Measurements from ENCODE around the gene CD200R1.
"Not testable (repeated sequence)": the region's sequence is repeated elsewhere in the genome, so short reads cannot be mapped to it uniquely, and the experiment has no call there.

CD200R1 gene

GRCh38 chr3:112931736-112932521 is 43.0 kb downstream of the CD200R1 start:
- ChIA-PET CTCF (interaction anchor here (1.1 kb wide), 1 partner anchor 47 kb away, joined by 3 read pairs; no protein-coding TSS in a partner anchor), POLR2A (no interaction called here)
- Histone ChIP-seq H3K27ac (ENCODE audit: insufficient read depth in 1 of 2, low read depth in 1 of 2, low read length in 2 of 2, poor library complexity in 1 of 2, severe bottlenecking in 2 of 2) (no peak overlapping the region), H3K27me3 (replicated peaks in 2 of 5; ENCODE audit: control insufficient read depth in 4 of 5, insufficient read depth in 5 of 5, low read length in 4 of 5) (no peaks in the 10 kb centered on the region), H3K4me1 (ENCODE audit: control extremely low read depth in 1 of 4, control insufficient read depth in 4 of 4, insufficient read depth in 4 of 4, low read length in 3 of 4) (peaks cover 0 to 7% (median 0%) of the 10 kb centered on the region in 4 experiments), H3K9me3 (ENCODE audit: control extremely low read depth in 1 of 5, control insufficient read depth in 4 of 5, insufficient read depth in 2 of 5, low read depth in 1 of 5, low read length in 4 of 5) (peaks cover 0 to 11% (median 0%) of the 10 kb centered on the region in 5 experiments), H3K4me3 (ENCODE audit: control insufficient read depth in 1 of 7, extremely low read depth in 1 of 7, insufficient read depth in 4 of 7, low read depth in 2 of 7, low read length in 6 of 7) (no peak overlapping the region), H3K36me3 (ENCODE audit: control insufficient read depth in 4 of 4, insufficient read depth in 4 of 4, low read length in 3 of 4) (no peaks in the 10 kb centered on the region)
- 74% methylated on average over 3 of the region's 3 CpGs for WGBS (ENCODE audit: insufficient coverage)
- no peak for DNase-seq

GRCh38 chr3:112930771-112931170 is 44.1 kb downstream of the CD200R1 start:
- Histone ChIP-seq H3K27ac (ENCODE audit: insufficient read depth in 1 of 2, low read depth in 1 of 2, low read length in 2 of 2, poor library complexity in 1 of 2, severe bottlenecking in 2 of 2) (no peak overlapping the region), H3K27me3 (replicated peaks in 2 of 5; ENCODE audit: control insufficient read depth in 4 of 5, insufficient read depth in 5 of 5, low read length in 4 of 5) (no peaks in the 10 kb centered on the region), H3K4me3 (ENCODE audit: control insufficient read depth in 1 of 7, extremely low read depth in 1 of 7, insufficient read depth in 4 of 7, low read depth in 2 of 7, low read length in 6 of 7) (no peak overlapping the region), H3K9me3 (ENCODE audit: control extremely low read depth in 1 of 5, control insufficient read depth in 4 of 5, insufficient read depth in 2 of 5, low read depth in 1 of 5, low read length in 4 of 5) (peaks cover 0 to 9% (median 0%) of the 10 kb centered on the region in 5 experiments), H3K36me3 (ENCODE audit: control insufficient read depth in 4 of 4, insufficient read depth in 4 of 4, low read length in 3 of 4) (no peaks in the 10 kb centered on the region), H3K4me1 (ENCODE audit: control extremely low read depth in 1 of 4, control insufficient read depth in 4 of 4, insufficient read depth in 4 of 4, low read length in 3 of 4) (peaks cover 0 to 7% (median 0%) of the 10 kb centered on the region in 4 experiments)
- no peak for DNase-seq
- POLR2A ChIA-PET: no interaction called here
- WGBS (ENCODE audit: insufficient coverage): no CpG with 5 or more reads among the region's 3 CpGs
- CTCF ChIA-PET: interaction anchor here (0.6 kb wide), 1 partner anchor 635 kb away, joined by 3 read pairs; no protein-coding TSS in a partner anchor

DNA sequence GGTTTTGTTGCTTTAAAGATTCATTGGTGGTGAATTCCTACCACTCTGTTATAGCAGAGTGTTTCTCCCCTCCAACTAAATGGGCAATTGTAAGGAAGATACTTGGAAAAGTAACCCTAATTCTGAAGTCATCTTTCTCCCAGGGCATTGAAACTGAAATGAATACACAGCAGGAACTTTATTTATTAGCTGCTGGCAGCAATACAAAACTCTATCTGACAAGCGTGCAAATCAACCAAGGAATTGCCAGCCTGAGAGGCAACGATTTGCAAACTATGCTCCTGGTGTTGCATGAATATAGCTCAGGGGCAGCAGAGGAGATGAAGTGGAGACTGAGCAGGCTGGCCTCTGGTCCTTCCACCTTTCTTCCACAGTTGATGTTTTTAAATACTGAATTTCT is 48.9 kb downstream of the CD200R1 start:
- DNase-seq: no peak
- no peaks in the 10 kb centered on the region for H3K9me3 ChIP-seq (ENCODE audit: control extremely low read depth in 1 of 5, control insufficient read depth in 4 of 5, insufficient read depth in 2 of 5, low read depth in 1 of 5, low read length in 4 of 5)
- no peaks in the 10 kb centered on the region for H3K4me1 ChIP-seq (ENCODE audit: control extremely low read depth in 1 of 4, control insufficient read depth in 4 of 4, insufficient read depth in 4 of 4, low read length in 3 of 4)
- CTCF ChIA-PET: no interaction called here
- H3K36me3 ChIP-seq (ENCODE audit: control insufficient read depth in 4 of 4, insufficient read depth in 4 of 4, low read length in 3 of 4): no peaks in the 10 kb centered on the region
- no peaks in the 10 kb centered on the region for H3K27me3 ChIP-seq (replicated peaks in 2 of 5; ENCODE audit: control insufficient read depth in 4 of 5, insufficient read depth in 5 of 5, low read length in 4 of 5)
- H3K27ac ChIP-seq (ENCODE audit: insufficient read depth in 1 of 2, low read depth in 1 of 2, low read length in 2 of 2, poor library complexity in 1 of 2, severe bottlenecking in 2 of 2): no peak overlapping the region
- H3K4me3 ChIP-seq (ENCODE audit: control insufficient read depth in 1 of 7, extremely low read depth in 1 of 7, insufficient read depth in 4 of 7, low read depth in 2 of 7, low read length in 6 of 7): no peak overlapping the region
- POLR2A ChIA-PET: no interaction called here
- 25% methylated on average over 2 of the region's 2 CpGs for WGBS (ENCODE audit: insufficient coverage)

DNA sequence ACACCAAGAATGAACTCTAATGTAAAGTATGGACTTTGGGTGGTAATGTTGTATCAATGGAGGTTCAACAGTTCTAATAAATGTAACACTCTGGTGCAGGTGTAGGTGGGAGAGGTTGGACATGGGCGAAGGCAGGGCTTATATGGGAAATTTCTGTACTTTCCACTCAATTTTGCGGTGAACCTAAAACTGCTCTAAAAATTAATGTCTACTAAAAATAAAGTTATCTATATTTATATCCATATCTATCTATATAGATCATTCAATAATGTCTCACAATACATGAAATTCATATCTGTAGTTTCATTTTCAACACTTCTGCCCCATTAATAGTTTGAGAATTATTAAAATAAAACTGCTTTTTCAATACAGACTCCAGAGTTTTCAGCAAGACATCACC is 49.3 kb downstream of the CD200R1 start:
- no peaks in the 10 kb centered on the region for H3K36me3 ChIP-seq (ENCODE audit: control insufficient read depth in 4 of 4, insufficient read depth in 4 of 4, low read length in 3 of 4)
- no peak overlapping the region for H3K27ac ChIP-seq (ENCODE audit: insufficient read depth in 1 of 2, low read depth in 1 of 2, low read length in 2 of 2, poor library complexity in 1 of 2, severe bottlenecking in 2 of 2)
- no CpG with 5 or more reads among the region's 2 CpGs for WGBS (ENCODE audit: insufficient coverage)
- no peaks in the 10 kb centered on the region for H3K27me3 ChIP-seq (replicated peaks in 2 of 5; ENCODE audit: control insufficient read depth in 4 of 5, insufficient read depth in 5 of 5, low read length in 4 of 5)
- POLR2A ChIA-PET: no interaction called here
- no peaks in the 10 kb centered on the region for H3K9me3 ChIP-seq (ENCODE audit: control extremely low read depth in 1 of 5, control insufficient read depth in 4 of 5, insufficient read depth in 2 of 5, low read depth in 1 of 5, low read length in 4 of 5)
- no peaks in the 10 kb centered on the region for H3K4me1 ChIP-seq (ENCODE audit: control extremely low read depth in 1 of 4, control insufficient read depth in 4 of 4, insufficient read depth in 4 of 4, low read length in 3 of 4)
- no peak overlapping the region for H3K4me3 ChIP-seq (ENCODE audit: control insufficient read depth in 1 of 7, extremely low read depth in 1 of 7, insufficient read depth in 4 of 7, low read depth in 2 of 7, low read length in 6 of 7)
- CTCF ChIA-PET: no interaction called here
- no peak for DNase-seq

DNA sequence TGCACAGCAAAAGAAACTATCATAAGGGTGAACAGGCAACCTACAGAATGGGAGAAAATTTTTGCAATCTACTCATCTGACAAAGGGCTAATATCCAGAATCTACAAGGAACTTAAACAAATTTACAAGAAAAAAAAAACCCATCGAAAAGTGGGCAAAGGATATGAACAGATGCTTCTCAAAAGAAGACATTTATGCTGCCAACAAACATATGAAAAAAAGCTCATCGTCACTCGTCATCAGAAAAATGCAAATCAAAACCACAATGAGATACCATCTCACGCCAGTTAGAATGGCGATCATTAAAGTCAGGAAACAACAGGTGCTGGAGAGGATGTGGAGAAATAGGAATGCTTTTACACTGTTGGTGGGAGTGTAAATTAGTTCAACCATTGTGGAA is 55.4 kb downstream of the CD200R1 start:
- H3K9me3 ChIP-seq (ENCODE audit: control extremely low read depth in 1 of 5, control insufficient read depth in 4 of 5, insufficient read depth in 2 of 5, low read depth in 1 of 5, low read length in 4 of 5); DNase-seq; H3K36me3 ChIP-seq (ENCODE audit: control insufficient read depth in 4 of 4, insufficient read depth in 4 of 4, low read length in 3 of 4); H3K4me3 ChIP-seq (ENCODE audit: control insufficient read depth in 1 of 7, extremely low read depth in 1 of 7, insufficient read depth in 4 of 7, low read depth in 2 of 7, low read length in 6 of 7); H3K27me3 ChIP-seq (replicated peaks in 2 of 5; ENCODE audit: control insufficient read depth in 4 of 5, insufficient read depth in 5 of 5, low read length in 4 of 5); H3K27ac ChIP-seq (ENCODE audit: insufficient read depth in 1 of 2, low read depth in 1 of 2, low read length in 2 of 2, poor library complexity in 1 of 2, severe bottlenecking in 2 of 2); POLR2A ChIA-PET; H3K4me1 ChIP-seq (ENCODE audit: control extremely low read depth in 1 of 4, control insufficient read depth in 4 of 4, insufficient read depth in 4 of 4, low read length in 3 of 4): not testable (repeated sequence)
- WGBS (ENCODE audit: insufficient coverage): no CpG with 5 or more reads among the region's 5 CpGs
- CTCF ChIA-PET: interaction anchor here (1.2 kb wide), 1 partner anchor 185 kb away, joined by 3 read pairs; no protein-coding TSS in a partner anchor

DNA sequence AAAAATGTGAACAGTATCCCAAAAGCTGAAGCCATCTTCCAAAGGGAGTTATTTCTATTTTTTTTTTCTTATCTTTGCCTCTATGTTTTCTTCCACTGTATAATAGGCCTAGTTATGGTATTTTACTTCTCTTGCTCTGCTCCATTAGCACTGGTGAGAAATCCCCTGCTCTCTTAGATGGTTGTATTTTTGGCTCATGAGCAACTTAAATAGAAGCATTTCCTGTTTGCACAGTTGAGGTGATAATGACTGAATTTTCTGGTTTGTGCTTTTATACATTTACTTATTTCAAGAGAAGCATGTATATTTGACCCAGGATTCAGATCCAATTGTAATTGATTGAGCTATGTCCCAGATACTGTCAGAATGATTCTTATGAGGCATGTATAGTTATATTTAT is 66.7 kb downstream of the CD200R1 start:
- Histone ChIP-seq H3K27me3 (replicated peaks in 2 of 5; ENCODE audit: control insufficient read depth in 4 of 5, insufficient read depth in 5 of 5, low read length in 4 of 5) (no peaks in the 10 kb centered on the region), H3K4me1 (ENCODE audit: control extremely low read depth in 1 of 4, control insufficient read depth in 4 of 4, insufficient read depth in 4 of 4, low read length in 3 of 4) (peaks cover 0 to 2% (median 0%) of the 10 kb centered on the region in 4 experiments), H3K9me3 (ENCODE audit: control extremely low read depth in 1 of 5, control insufficient read depth in 4 of 5, insufficient read depth in 2 of 5, low read depth in 1 of 5, low read length in 4 of 5) (peaks cover 0 to 3% (median 0%) of the 10 kb centered on the region in 5 experiments), H3K36me3 (ENCODE audit: control insufficient read depth in 4 of 4, insufficient read depth in 4 of 4, low read length in 3 of 4) (no peaks in the 10 kb centered on the region), H3K27ac (ENCODE audit: insufficient read depth in 1 of 2, low read depth in 1 of 2, low read length in 2 of 2, poor library complexity in 1 of 2, severe bottlenecking in 2 of 2) (no peak overlapping the region), H3K4me3 (ENCODE audit: control insufficient read depth in 1 of 7, extremely low read depth in 1 of 7, insufficient read depth in 4 of 7, low read depth in 2 of 7, low read length in 6 of 7) (no peak overlapping the region)
- ChIA-PET CTCF (interaction anchor here (0.6 kb wide), 1 partner anchor 171 kb away, joined by 3 read pairs; no protein-coding TSS in a partner anchor), POLR2A (interaction anchor here (0.7 kb wide), 1 partner anchor 227 kb away, joined by 3 read pairs; no protein-coding TSS in a partner anchor)
- DNase-seq: peak in 1 of 3 donors; percentile 4

GRCh38 chr3:112904786-112905185 is 70.1 kb downstream of the CD200R1 start:
- ChIA-PET CTCF (no interaction called here), POLR2A (no interaction called here)
- Histone ChIP-seq H3K9me3 (ENCODE audit: control extremely low read depth in 1 of 5, control insufficient read depth in 4 of 5, insufficient read depth in 2 of 5, low read depth in 1 of 5, low read length in 4 of 5) (peaks cover 0 to 5% (median 0%) of the 10 kb centered on the region in 5 experiments), H3K36me3 (ENCODE audit: control insufficient read depth in 4 of 4, insufficient read depth in 4 of 4, low read length in 3 of 4) (no peaks in the 10 kb centered on the region), H3K4me1 (ENCODE audit: control extremely low read depth in 1 of 4, control insufficient read depth in 4 of 4, insufficient read depth in 4 of 4, low read length in 3 of 4) (peaks cover 0 to 2% (median 0%) of the 10 kb centered on the region in 4 experiments), H3K4me3 (ENCODE audit: control insufficient read depth in 1 of 7, extremely low read depth in 1 of 7, insufficient read depth in 4 of 7, low read depth in 2 of 7, low read length in 6 of 7) (no peak overlapping the region), H3K27ac (ENCODE audit: insufficient read depth in 1 of 2, low read depth in 1 of 2, low read length in 2 of 2, poor library complexity in 1 of 2, severe bottlenecking in 2 of 2) (no peak overlapping the region), H3K27me3 (replicated peaks in 2 of 5; ENCODE audit: control insufficient read depth in 4 of 5, insufficient read depth in 5 of 5, low read length in 4 of 5) (no peaks in the 10 kb centered on the region)
- DNase-seq: no peak
- 94% methylated on average over 5 of the region's 8 CpGs for WGBS (ENCODE audit: insufficient coverage)
